Upper lobe of left lung (tissue), 4 donors: ENCODE data around the gene LY6G5C.

Experiments
- CTCF ChIP-seq, 6 experiments: fragments of 450-650 bp in 4 of 6; fragments of 200-600 bp in 2 of 6; sonication (generic) in 2 of 6; IDR thresholded peaks; one replicate each; pipeline ENCODE4 v1.5.1; 2016 to 2019; ENCODE audit warnings: antibody characterized with exemption in 6 of 6
- EP300 ChIP-seq, 4 donors: sonication (generic); formaldehyde crosslinking; IDR thresholded peaks; one replicate each; pipeline ENCODE4 v1.5.1; 2017; ENCODE audit warnings: antibody characterized with exemption in 4 of 4, control low read depth in 2 of 4
- POLR2AphosphoS5 ChIP-seq, 2 donors: sonication (generic); formaldehyde crosslinking; IDR thresholded peaks; one replicate each; pipeline ENCODE4 v1.5.1; 2017; ENCODE audit warnings: antibody characterized with exemption in 2 of 2

- TF ChIP-seq CTCF (IDR thresholded peaks at IDR 0.05) (no peak), EP300 (IDR thresholded peaks at IDR 0.05) (no peak), POLR2AphosphoS5 (IDR thresholded peaks at IDR 0.05) (no peak)
These were observed 2.7 kb upstream of the LY6G5C start for GRCh38 chr6:31683591-31683990.
